GM21515 (cell line): ENCODE data around the gene ATG5.

Experiments used
- ATAC-seq: cut with Tn5 transposase; IDR thresholded peaks from one replicate; pipeline ENCODE4 v1.9.1; 2021; ENCODE audit not compliant: unreplicated experiment

ATG5 gene

DNA sequence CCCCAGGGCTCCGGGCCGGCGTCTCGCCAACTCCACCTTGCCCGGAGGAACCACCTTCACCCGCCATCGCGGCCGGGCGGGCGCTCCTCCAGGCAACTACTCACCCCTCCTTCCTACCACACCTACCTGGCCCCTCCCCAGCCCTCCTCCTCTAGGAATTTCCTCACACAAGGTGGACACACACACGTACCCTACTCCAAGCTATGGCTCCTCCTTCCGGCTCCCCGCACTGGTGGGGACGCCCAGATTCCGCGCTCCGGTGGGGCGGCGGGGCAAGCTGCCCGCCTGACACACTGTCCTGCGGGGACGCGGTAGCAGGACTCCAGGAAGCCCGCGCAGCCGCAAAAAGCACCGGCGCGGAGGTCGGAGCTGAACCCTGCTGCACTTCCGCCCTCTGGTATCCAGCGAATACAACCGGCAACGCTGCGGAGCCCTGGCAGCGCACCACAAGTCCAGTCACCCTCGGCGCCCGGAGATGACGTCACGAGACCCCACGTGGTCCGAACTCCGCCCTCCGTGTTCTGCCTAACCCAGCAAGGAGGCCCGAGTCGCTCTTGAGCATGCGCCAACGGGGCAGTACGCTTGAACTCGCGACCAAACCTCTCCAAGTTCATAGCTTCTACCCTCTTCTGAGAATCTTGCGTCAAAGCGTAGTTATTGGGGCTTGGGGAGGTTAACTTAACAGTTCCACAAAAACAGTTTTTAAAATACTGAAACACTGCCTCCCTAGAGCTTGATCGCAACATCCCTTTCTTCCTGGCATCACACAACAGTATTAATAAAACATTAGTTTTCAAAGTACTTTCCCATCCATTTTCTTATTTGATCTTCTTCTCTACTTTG is at the start of gene ATG5:
TSS of gene ATG5 (minus strand) at position 425 of the 843 bp plus-strand sequence. CDS start 9,552 bp downstream, outside the sequence.
- peak; percentile 95 for ATAC-seq

DNA sequence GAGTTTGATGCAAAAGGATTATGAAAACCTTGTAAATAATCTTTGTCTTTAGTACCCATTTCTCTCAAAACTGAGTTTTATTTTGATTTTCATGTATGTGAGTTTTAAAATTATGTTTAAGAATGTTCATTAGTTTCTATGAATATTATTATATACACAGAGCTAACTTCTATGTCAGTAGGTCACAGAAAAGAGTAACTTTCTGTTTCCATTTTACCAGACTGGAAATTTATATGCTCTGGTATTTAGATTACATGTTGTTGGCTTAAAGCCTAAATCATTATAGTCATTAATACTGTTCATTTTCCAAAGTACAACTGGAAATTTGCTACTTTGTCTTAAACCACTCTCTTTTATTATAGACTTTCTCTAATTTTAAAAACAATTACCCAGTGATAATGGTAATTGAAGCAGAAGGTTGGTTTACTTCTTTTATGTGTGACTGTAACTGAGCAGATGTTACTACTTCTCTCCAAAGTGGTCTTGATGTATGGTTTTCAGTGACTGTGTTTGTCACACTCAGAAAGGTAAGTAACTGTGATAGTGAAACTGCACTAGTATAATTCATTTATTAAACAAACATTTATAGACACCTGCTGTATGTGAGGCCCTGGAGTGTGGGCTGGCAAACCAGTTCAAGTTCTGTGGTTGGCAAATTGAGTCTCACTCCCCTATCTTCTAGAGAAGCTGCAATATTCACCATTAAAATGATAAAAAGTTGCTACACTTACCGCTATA is 48.1 kb upstream of the ATG5 start:
- no peak for ATAC-seq

GRCh38 chr6:106372838-106373501 is 47.4 kb upstream of the ATG5 start:
- no peak for ATAC-seq

DNA sequence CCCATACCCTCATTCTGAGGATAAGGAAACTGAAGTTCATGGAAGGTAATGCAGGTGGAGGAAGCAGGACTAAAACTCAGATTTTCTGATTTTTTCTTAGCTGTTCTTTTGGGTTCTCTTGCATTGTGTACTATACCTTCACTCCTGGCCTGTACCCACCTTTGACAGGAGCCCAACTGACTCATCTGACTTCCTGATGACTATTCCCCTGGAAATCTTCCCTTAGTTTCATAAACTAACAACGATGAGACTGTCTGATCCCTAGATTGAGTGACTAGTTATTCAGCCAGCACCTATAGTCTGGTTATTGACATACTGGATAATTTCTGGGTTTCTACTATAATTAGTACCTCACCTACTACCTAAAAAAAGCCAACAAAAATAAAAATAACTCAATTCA is 45.1 kb upstream of the ATG5 start:
- ATAC-seq: no peak

- no peak for ATAC-seq
Measured at GRCh38 chr6:106369739-106370138, 44.2 kb upstream of the ATG5 start.

DNA sequence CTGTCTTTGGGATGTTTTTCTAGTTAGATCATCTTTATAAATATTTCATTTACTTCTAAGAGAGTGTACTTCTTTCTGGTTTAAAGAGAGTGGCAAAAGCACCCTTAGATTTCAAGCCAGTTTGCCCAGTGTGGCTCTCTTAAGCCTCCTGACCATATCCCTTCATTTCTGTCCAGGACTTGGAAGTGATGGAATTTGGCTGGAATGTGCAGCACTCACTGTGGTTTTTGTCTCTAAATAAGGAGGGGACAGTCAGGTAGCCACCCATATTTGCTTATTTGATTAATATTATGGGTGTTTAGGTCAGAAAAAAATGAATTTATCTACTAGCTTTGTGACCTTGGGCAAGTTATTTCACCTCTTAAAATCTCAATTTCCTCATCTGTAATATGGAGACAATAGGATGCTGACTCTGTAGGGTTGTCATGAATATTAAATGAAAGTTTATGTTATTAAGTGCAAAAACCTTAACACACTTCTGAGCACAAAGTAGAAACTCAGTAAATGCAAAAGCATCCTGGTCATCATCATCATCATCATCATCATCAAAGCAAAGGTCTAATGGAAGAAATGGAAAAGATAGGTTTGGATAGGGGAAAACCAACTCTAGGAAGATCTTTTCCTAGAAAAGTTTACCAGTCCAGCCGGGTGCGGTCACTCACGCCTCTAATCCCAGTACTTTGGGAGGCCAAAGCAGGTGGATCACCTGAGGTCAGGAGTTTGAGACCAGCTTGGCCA is 38.0 kb upstream of the ATG5 start:
- no peak for ATAC-seq

DNA sequence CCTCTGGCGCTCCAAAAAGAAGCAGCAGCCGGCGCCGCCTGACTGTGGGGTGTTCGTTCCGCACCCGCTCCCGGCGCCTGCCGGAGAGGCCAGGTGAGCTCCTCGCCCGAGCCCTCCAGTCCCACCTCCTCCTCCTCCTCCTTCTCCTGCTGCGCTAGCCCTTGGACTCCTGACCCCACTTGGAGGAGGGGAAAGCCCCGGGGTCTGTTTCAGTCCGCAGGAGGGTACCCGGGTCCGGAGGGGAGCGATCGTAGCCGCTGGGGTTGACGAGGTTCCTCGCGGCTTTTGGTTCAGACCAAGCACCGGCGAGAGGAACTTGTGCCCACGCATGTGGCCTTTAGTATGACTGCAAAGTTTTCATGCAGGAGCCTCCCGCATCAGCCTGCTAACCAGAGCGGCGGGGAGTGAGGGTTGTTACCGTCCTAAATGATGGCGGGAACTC is 35.5 kb upstream of the ATG5 start:
- no peak for ATAC-seq

- no peak for ATAC-seq
Measured at GRCh38 chr6:106360410-106360988, 34.9 kb upstream of the ATG5 start, which contains the start of gene CRYBG1. Gene CRYBG1 (plus strand): TSS chr6:106360717. CDS start chr6:106360909, 192 bp downstream.

- ATAC-seq: no peak
Measured at GRCh38 chr6:106359959-106360409, 34.4 kb upstream of the ATG5 start.

- ATAC-seq: no peak
Measured at GRCh38 chr6:106356378-106356777, 30.8 kb upstream of the ATG5 start.

DNA sequence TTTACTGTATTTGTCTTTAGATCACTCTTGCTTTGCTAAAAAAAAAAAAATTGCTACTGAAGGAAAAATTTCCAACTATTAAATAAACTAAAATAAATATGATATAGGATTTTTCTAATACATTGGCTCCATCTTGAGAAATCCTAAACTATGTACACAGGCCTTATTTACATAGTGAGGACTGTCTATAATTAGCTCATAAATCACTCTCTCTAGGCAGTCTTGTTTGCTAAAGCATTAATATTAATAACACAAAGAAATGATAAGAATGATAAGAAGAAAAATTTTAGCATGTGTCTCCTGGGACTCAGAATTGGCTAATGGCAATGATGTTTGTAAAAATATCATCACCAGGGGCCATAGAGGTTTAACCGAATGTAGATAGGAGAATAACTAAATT is 21.7 kb upstream of the ATG5 start:
- ATAC-seq: no peak

DNA sequence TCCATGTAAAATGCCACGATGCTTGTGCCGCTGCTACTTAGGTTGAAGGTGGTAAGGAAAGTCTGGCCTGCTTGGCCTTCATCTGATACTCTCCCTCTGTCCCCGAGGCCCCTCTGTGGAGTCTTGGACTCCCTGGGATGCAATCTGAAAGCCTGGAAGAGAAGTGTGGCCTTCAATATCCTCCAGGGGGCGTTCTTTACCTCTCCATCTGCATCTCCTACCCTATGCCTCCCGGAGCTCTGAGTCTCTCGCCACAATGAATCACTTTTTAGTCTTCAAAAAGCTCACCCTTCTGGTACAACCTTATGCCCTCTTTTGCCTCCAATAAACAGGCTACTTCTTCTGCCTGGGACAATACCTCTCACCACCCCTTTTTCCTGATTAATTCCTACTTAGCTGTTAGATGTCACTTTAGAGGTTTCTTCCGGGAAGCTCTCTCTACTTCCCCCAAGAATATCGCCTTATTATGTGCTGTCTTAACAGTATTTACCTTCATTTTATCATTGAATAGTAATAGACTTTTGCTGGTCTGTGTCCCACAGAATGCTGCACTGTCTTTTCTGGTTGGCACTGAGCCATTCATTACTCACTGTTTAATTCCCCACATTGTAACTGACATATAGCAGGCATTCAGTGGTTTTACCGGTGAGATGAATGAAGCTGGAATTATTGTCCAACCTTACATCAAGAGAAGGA is 13.9 kb upstream of the ATG5 start:
- no peak for ATAC-seq

DNA sequence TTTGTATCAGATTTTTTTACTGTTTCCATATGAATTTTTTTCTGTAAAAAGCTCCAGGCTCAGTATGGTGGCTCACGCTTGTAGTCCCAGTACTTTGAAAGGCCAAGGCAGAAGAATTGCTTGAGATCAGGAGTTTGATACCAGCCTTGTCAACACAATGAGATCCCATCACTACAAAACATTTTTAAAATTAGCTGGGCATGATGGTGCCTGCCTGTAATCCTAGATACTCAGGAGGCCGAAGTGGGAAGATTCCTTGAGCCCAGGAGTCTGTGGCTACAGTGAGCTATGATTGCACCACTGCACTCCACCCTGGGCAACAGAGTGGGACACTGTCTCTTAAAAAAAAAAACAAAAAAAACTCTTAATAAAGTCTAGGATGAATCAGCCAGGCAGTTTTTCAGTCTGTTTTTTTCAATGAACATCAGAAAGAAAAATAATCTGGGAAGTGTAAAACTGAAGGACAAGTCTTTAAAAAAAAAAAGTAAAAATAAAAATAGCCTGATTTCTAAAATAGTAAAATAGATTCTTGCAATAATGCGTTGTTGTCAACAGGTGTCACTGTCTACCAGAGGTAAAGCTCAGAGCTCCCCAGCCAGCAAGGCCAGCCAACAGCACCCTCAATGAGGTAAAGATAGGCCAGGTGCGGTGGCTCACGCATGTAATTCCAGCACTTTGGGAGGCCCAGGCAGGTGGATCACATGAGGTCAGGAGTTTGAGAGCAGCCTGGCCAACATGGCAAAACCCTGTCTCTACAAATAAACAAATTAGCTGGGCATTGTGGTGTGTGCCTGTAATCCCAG is 9.3 kb upstream of the ATG5 start:
- peak; percentile 81 for ATAC-seq

DNA sequence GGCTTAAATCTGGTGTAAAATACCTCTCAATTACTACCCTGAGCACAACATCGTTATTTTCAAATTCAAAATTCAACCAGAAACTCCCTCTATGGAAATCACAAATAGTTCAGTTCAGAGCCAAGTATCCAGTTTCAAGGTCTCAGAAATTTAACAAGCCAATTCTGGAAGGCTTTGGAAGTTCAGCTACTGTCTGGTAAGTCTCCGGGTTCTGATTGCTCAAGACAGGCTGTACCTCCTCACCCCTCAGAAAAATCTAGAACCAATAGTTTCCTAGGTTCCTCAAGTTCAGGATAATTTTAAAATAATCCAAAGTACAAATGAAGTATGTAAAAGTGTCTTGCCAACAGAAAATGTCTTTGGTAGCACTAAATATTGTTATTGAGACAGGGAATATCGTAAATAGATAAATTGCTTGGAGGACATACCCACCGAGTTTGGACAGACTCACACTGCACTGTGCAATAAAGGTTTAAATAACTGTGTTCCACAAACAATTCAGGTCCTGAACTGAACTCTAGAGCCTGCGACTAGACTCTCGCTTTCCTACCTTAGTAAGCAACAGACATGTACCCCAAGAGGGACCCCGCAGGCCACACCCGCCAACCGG is 729 bp downstream of the ATG5 start:
- no peak for ATAC-seq

- ATAC-seq: no peak
Measured at GRCh38 chr6:106321940-106322339, 3.6 kb downstream of the ATG5 start.

DNA sequence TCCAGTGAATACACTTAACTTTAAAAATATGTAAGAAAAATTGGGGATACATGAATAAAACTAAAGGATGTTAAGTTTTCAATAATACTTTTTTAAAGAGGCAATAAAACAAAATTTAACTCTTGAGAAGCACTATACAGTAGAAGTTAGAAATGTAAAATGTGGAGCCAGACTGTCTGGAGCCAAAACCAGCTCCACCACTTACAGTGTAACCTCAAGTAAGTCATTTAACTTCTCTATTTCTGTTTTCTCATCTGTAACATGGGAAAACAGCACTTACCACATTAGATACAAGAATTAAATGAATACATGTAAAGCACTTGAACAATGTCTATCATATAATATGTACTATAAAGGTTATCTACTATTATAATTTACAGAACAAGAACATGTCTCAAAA is 6.7 kb downstream of the ATG5 start:
- ATAC-seq: no peak

DNA sequence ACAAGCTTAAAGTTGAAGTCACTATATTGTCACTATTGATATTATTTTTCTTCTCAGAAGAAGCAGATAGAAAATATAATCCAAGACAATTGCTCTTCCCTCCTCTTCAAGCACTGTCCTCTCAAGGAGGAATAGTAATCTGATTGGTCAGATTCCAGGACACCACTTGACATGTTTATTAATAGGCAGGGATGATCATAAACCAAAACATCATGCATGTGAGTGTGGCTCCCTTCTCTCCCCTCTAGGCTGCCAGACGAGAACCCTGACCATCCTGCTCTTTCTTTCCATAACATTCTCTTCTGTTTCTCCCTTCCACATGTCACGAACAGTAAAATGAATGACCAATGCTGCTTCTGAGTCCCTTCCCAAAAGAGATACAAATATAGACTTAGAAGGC is 7.5 kb downstream of the ATG5 start:
- no peak for ATAC-seq

- no peak for ATAC-seq
Measured at GRCh38 chr6:106316375-106316766, 9.2 kb downstream of the ATG5 start.
